SK-N-MC (cell line): ENCODE measurements around the gene AKT1S1.

ENCODE experiments used
- EZH2 ChIP-seq: fragments of 200-600 bp; sonication (generic); IDR thresholded peaks from one replicate; pipeline ENCODE4 v1.6.1; 2017; ENCODE audit warnings: antibody characterized with exemption
- FOXP2 ChIP-seq: optimal IDR thresholded peaks from 2 replicates; pipeline ENCODE3; 2011; ENCODE audit warnings: mild to moderate bottlenecking, moderate library complexity; ENCODE audit not compliant: insufficient read depth; ENCODE audit errors: extremely low read length, control extremely low read depth

- no peak for TF ChIP-seq EZH2
- no peak for TF ChIP-seq FOXP2
Observed at GRCh38 chr19:49855277-49855675, 21.9 kb downstream of the AKT1S1 start.
